GM12891 (cell line): Measurements from ENCODE around the gene PPP2R2B.

Experiments
- POLR2AphosphoS5 ChIP-seq: IDR thresholded peaks from 2 replicates; pipeline ENCODE4 v1.6.1; 2011; ENCODE audit warnings: low read depth, low read length, control low read depth
- TAF1 ChIP-seq: IDR thresholded peaks from 2 replicates; pipeline ENCODE4 v1.6.1; 2011; ENCODE audit warnings: low read depth, low read length, control low read depth

- TF ChIP-seq POLR2AphosphoS5 (no peak), TAF1 (no peak)
Observed at GRCh38 chr5:146595088-146595487, 283.5 kb downstream of the PPP2R2B start.
